ENCODE results near the gene MANBA.
"Not testable (repeated sequence)": the region's sequence is repeated elsewhere in the genome, so short reads cannot be mapped to it uniquely, and the experiment has no call there.

Gene MANBA

GRCh38 chr4:102619776-102620631 lies 140.8 kb downstream of the MANBA start:
- DNase-seq (ENCODE audit: low read depth) = not testable (repeated sequence)

GRCh38 chr4:102619021-102619420 lies 141.7 kb downstream of the MANBA start:
- DNase-seq (ENCODE audit: low read depth) = not testable (repeated sequence)

- no peak for DNase-seq (ENCODE audit: low read depth)
Observed at GRCh38 chr4:102616636-102617035, 144.1 kb downstream of the MANBA start.

GRCh38 chr4:102614801-102615200 lies 146.0 kb downstream of the MANBA start:
- DNase-seq (ENCODE audit: low read depth) = no peak

DNA sequence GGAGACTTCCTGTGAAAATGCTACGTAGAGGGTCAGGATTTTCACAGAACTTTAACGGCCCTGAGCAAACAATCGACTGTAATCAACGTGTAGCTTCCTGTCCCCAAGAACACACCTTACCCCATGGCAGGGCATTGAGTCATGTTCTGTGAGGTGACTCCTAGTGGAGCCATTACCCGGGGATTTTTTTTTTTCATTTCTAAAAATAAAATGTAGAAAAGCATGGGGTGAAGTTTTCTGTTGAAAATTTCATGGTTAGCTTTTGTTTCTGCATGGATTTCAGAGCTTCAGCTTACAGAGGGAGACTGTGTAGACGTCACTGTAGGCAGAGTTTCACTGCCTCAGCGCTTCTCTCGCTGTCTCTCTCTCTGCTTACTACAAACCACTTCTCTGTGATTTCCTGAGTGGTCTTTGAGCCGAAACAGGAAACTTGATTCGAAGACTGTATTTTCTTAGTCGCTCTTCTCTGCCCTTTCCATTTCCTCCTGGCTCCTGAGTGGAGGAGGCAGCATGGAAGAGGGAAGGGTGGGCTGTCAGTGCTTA lies 147.9 kb downstream of the MANBA start:
- no peak for DNase-seq (ENCODE audit: low read depth)

- no peak for DNase-seq (ENCODE audit: low read depth)
Observed at GRCh38 chr4:102612210-102612609, 148.6 kb downstream of the MANBA start.

DNA sequence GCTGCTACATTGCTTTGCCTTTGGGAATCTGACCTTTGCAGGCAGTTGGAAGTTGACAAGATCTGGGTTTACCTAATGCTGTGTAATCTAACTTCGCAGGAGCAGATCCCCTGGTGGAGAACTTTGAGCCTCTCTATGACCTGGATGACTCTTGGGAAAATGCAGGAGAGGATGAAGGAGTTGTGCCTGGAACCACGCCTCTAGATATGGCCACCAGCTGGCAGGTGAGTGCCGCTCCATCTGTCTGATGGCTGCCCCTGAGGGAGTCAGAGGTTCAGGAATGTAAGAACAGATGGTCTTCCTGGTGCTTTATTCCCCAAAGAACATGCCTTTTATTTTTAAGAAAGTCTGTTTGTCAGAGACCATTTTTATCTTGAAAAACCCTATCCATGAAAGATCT lies 150.3 kb downstream of the MANBA start:
- DNase-seq (ENCODE audit: low read depth) = no peak

DNA sequence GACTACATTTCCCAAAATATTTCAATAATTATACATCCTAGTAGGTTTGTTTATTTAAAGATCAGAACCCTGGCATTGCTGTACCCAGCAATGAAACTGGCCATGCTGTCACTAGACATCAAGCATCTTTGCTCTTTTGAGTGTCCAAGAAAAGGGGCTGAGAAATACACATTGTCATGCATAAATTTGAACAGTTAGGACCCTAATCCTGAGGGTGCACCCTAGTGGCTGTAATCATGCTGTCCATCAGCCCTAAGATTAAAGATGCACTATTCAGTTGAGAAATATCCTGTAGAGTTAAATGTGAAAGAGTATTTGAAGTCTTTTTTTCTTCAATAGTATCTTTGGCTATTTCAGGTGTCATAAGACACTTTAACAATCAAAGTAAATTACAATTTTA lies 150.8 kb downstream of the MANBA start:
- DNase-seq (ENCODE audit: low read depth) = no peak

GRCh38 chr4:102608190-102608589 lies 152.6 kb downstream of the MANBA start:
- no peak for DNase-seq (ENCODE audit: low read depth)

- DNase-seq (ENCODE audit: low read depth) = no peak
Observed at GRCh38 chr4:102606846-102607450, 153.8 kb downstream of the MANBA start.

GRCh38 chr4:102606261-102606660 lies 154.5 kb downstream of the MANBA start:
- no peak for DNase-seq (ENCODE audit: low read depth)

DNA sequence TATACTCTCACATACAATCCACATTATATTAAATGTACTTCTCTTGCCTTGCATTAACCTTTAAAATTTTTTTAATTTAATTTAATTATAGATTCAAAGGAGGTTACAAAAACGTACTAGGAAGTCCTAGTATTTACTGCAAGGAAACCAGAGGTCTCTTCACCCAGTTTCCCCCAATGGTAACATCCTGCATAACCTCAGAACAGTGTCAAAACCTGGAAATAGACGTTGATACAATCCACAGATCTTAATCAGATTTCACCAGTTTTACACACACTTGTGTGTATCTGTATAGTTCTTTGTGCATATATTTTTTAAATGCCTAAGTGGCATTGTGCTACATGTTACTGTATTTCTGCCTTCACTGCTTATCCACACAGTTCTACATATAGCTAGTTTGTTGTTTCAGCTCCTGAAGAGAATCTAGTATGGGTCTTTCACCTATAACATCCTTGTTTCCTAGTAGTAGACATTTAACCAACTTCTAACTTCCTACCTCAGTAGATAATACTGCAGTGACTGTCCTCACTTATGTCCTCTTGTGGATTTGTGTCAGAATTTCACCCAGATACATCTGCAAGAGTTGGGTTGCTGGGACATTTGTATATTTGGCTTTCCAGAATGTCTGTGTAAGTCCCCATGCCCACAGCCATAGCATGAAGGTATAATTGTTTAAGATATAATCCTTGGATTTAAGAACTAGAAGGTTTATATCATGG lies 156.4 kb downstream of the MANBA start:
- DNase-seq (ENCODE audit: low read depth) = no peak

- DNase-seq (ENCODE audit: low read depth) = no peak
Observed at GRCh38 chr4:102601586-102602227, 159.1 kb downstream of the MANBA start.

GRCh38 chr4:102600689-102601088 lies 160.1 kb downstream of the MANBA start:
- no peak for DNase-seq (ENCODE audit: low read depth)

GRCh38 chr4:102599886-102600285 lies 160.9 kb downstream of the MANBA start:
- no peak for DNase-seq (ENCODE audit: low read depth)

- DNase-seq (ENCODE audit: low read depth) = no peak
Observed at GRCh38 chr4:102599455-102599854, 161.3 kb downstream of the MANBA start.

- DNase-seq (ENCODE audit: low read depth) = no peak
Observed at GRCh38 chr4:102598762-102599374, 161.9 kb downstream of the MANBA start.

DNA sequence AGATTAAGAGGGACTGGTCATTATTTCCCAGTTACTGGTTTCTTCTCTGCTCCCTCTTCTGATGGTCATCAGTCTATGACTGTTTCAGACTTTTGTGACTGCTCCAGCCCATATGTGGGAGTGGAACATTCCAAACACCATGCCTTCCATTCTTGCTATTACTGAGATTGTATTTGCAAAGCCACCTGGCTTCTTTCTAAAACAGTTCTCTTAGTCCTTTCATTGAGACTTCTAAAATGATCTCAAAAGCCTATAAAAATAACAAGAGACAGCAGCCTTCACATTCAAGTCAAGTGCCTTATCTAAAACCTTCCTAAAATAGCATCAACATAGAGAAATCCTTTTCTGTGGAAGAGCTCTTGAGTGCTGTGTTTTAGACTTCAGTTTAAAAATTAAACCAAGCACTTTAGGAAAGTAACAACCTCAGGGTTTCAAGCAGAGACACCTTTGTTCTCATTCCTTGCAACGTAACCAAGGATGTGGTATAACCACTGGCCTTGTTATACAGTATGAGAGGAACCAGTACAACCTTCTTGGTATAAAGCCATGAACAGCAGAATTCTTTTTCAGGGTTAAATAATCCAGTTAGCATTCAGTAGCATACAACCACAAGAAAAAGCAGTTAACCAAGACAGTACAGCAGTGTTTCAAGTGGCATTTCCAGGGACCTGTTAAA lies 162.5 kb downstream of the MANBA start:
- no peak for DNase-seq (ENCODE audit: low read depth)

DNA sequence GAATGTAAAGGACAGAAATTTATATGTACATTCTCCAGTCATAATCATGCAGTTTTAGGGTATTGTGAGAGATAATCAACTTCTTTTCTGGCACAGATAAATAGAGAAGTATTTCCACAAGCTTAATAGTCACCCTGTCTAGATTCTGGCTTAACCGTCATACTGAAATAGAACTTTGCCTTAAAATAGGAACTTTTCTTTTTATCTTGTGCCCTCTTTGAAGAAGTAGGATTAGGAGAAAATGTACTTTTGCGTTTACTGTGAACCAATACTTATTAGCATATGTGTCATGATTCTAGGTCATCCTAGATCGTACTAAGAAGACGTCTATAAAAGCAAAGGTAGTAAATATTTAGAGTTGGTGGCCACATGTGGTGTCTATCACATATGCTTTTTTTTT lies 164.2 kb downstream of the MANBA start:
- no peak for DNase-seq (ENCODE audit: low read depth)

- DNase-seq (ENCODE audit: low read depth) = no peak
Observed at GRCh38 chr4:102594000-102594399, 166.8 kb downstream of the MANBA start.

GRCh38 chr4:102593147-102593546 lies 167.6 kb downstream of the MANBA start:
- DNase-seq (ENCODE audit: low read depth) = no peak
